Activated CD8-positive, alpha-beta T cell treated with anti-CD3 and anti-CD28 coated beads for 36 hours (primary cell): ENCODE results near the gene EWSR1. TPM values are rescaled to one million over a fixed set of nuclear protein-coding genes. Genes with fewer than 3 reads are reported as not detected.
A peak's percentile ranks its signal among the peaks of the same experiment; 100 is the strongest.

Source experiments
- ATAC-seq: fragments of 200-7000 bp; cut with Tn5 transposase; one replicate; pipeline ENCODE4 v1.10.0; 2021; ENCODE audit warnings: mild to moderate bottlenecking, moderate library complexity
- CTCF ChIA-PET: fragments of 350-600 bp; sonication (Branson Sonifier 250); formaldehyde crosslinking; loops from one replicate; lab custom pipeline; 2021; ENCODE audit warnings: antibody characterized with exemption; lab: Charles Lee
- POLR2A ChIA-PET: fragments of 350-600 bp; sonication (Branson Sonifier 250); formaldehyde crosslinking; loops from one replicate; lab custom pipeline; 2021; ENCODE audit warnings: antibody characterized with exemption; lab: Charles Lee
- DNase-seq: peaks from one replicate; pipeline ENCODE4 v3.0.0-alpha.2; 2020
- H3K27ac Mint-ChIP-seq: one replicate; pipeline ENCODE4 v1.8.0; 2021; ENCODE audit warnings: mild to moderate bottlenecking, mixed read lengths
- H3K27me3 Mint-ChIP-seq: one replicate; pipeline ENCODE4 v1.8.0; 2021; ENCODE audit warnings: mixed read lengths
- H3K36me3 Mint-ChIP-seq: one replicate; pipeline ENCODE4 v1.8.0; 2021; ENCODE audit warnings: low read depth, mixed read lengths
- H3K4me1 Mint-ChIP-seq: one replicate; pipeline ENCODE4 v1.8.0; 2021; ENCODE audit warnings: low read depth, mixed read lengths
- H3K4me3 Mint-ChIP-seq: one replicate; pipeline ENCODE4 v1.8.0; 2021; ENCODE audit warnings: mild to moderate bottlenecking, moderate library complexity, mixed read lengths
- H3K9me3 Mint-ChIP-seq: one replicate; pipeline ENCODE4 v1.8.0; 2021; ENCODE audit warnings: mixed read lengths
- CTCF ChIP-seq: fragments of 200-600 bp; IDR thresholded peaks from one replicate; pipeline ENCODE4 v1.8.0; 2022; ENCODE audit warnings: antibody characterized with exemption, mild to moderate bottlenecking
- intact Hi-C: fragments of 100-400 bp; cut with micrococcal nuclease; formaldehyde crosslinking; loops from one replicate; pipeline ENCODE4 v1.10.0; 2022
- microRNA-seq: library from miRNA; unstranded; fragments of <30 nt; microRNA quantifications from one replicate; pipeline ENCODE4 v1.2.0, GENCODE V29; 2022; ENCODE audit warnings: borderline microRNAs expressed, borderline replicate concordance
- total RNA-seq, 2 experiments: library from RNA; stranded (reverse); gene quantifications; one replicate each; pipeline ENCODE4 v1.2.3, GENCODE V29; 2021

The EWSR1 gene
- total RNA-seq, 2 experiments from 2014 or later: 307 to 315 TPM

- POLR2A ChIA-PET: no interaction called here
- no peak for TF ChIP-seq CTCF
- DNase-seq (no peak), ATAC-seq (no peak)
- Mint-ChIP-seq H3K4me1 (no peaks in the 10 kb centered on the region), H3K9me3 (no peaks in the 10 kb centered on the region), H3K27me3 (no peaks in the 10 kb centered on the region), H3K4me3 (no peak overlapping the region), H3K27ac (no peak overlapping the region), H3K36me3 (peaks cover 41% of the 10 kb centered on the region)
- CTCF ChIA-PET: no interaction called here
- intact Hi-C loops: no loop called here
These were observed 80.9 kb downstream of the EWSR1 start for GRCh38 chr22:29348956-29349355.

Small RNA genes within 50 kb of the gene (microRNA-seq; reads per million reads assigned to microRNA genes)
- gene MIR3653: 36.6 reads per million, percentile 53 among the genes with 10 or more reads in this experiment

Other genes starting within 250 kb of the EWSR1 start
- gene C22orf31, start 206.4 kb upstream of the EWSR1 start, total RNA-seq: not detected
- gene KREMEN1, start 195.2 kb upstream of the EWSR1 start, total RNA-seq: under 1 TPM; 0.11 to 0.43 TPM
- gene EMID1, start 62.4 kb upstream of the EWSR1 start, total RNA-seq: under 1 TPM in 1 of 2 experiments, not detected in 1; 0.14 TPM
- 10 to 100 TPM; 24.5 to 25.4 TPM for gene RHBDD3, start 287 bp upstream of the EWSR1 start, total RNA-seq
- 1 to 10 TPM in 1 of 2 experiments, under 1 TPM in 1; 0.36 to 1.1 TPM for gene GAS2L1, start 38.4 kb downstream of the EWSR1 start, total RNA-seq
- gene RASL10A, start 47.4 kb downstream of the EWSR1 start, total RNA-seq: under 1 TPM in 1 of 2 experiments, not detected in 1; 0.56 TPM
- gene AP1B1, start 120.3 kb downstream of the EWSR1 start, total RNA-seq: 10 to 100 TPM; 57.5 to 59.0 TPM
- not detected for gene RFPL1, start 170.3 kb downstream of the EWSR1 start, total RNA-seq
- gene NEFH, start 211.9 kb downstream of the EWSR1 start, total RNA-seq: 1 to 10 TPM; 7.5 to 8.6 TPM